T follicular helper cell (primary cell): ENCODE measurements around the gene EEA1.
"Not testable (repeated sequence)": the region's sequence is repeated elsewhere in the genome, so short reads cannot be mapped to it uniquely, and the experiment has no call there.

Experiments
- DNase-seq: peaks from one replicate; pipeline ENCODE4 v3.0.0-alpha.2; 2020; ENCODE audit warnings: low read depth

The EEA1 gene

DNA sequence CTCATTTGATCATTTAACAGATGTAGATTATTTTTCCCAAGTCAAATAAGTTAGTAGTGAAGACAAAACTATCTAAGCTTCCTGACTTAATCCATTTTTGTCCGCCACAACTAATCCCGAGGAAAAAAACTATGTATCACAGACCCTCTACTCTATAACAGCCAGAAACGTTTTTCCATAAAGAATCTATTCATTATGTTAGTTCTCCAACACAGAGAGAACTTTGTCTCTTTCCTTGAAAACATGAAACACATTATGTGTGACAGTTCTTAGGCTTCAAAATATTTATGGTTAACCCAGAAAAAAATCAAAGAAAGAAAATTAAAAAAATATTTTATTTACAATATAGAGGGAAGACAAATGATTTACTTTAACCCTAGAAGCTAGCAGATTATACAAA lies 126.2 kb downstream of the EEA1 start:
- no peak for DNase-seq

DNA sequence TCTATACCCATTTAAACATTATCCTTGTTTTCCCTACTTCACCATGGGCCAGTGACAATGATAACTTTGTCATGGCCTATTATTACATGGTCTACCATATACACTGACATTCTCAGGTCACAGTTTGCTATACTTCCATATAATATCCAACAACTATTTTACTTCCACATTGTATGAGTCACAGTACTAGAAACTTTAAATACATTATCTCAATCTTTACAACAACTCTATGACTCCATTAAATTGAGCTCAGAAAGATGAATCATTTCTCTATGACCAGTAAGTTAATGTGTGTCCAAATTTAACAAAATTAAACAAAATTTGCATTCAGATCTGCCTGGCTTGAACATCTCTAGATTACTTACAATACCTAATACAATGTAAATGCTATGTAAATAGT lies 132.4 kb downstream of the EEA1 start:
- DNase-seq = no peak

DNA sequence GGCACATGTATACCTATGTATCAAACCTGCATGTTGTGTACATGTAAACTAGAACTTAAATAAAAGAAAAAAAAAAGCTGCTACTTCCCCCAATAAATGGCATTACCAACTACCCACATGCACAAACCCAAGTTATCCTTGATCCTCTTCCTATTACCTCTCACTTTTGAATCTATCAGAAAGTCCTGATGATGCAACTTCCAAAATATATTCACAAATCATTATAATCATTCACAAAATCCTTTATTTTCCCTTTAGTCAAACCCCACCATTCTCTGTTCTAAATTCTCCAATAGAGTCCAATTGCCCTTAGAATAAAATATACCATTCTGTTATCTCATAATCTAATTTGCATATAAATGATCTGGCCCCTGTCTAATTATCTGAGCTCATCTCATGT lies 134.3 kb downstream of the EEA1 start:
- DNase-seq = no peak

DNA sequence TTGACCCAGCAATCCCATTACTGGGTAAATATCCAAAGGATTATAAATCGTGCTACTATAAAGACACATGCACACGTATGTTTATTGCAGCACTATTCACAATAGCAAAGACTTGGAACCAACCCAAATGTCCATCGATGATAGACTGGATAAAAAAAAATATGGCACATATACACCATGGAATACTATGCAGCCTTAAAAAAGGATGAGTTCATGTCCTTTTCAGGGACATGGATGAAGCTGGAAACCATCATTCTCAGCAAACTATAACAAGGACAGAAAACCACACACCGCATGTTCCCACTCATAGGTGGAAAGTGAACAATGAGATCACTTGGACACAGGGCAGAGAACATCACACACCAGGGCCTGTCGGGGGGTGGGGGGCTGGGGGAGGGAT lies 134.7 kb downstream of the EEA1 start:
- DNase-seq = not testable (repeated sequence)

DNA sequence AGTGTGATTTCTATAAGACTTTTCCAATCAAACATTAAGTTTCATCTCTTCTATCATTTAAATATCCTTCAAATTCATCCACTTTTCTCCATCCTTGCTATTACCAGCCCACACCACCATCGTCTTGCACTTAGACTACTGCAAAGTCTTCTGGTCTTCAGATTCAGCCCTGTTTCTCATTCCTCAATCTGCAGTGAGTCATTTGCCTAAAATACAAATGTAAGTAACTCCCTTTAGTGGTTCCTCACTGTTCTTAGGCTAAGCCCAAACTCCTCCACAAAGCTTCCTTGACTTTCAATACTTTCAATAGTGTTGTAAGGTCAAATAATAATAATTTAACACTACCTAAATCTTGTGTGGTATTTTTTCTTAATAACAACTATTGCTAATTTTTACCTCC lies 143.1 kb downstream of the EEA1 start:
- no peak for DNase-seq

DNA sequence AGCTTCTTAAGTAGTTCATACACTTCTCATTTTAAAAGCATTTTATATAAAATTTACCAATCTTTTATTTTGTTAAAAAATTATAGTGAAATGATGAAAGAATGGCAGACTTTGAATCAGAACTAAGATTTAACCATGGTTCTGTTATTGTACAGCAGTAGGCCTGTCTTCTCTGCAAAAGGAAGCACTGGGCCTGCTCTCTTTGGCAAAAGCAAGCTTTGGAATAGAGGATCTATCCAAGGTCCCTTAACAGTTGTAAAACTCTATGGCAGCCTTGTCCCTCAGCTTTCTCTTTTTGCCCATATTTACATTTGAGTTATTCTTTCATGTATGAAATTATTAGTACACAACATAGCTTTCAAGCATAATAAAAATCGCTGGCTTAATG lies 143.5 kb downstream of the EEA1 start:
- no peak for DNase-seq

DNA sequence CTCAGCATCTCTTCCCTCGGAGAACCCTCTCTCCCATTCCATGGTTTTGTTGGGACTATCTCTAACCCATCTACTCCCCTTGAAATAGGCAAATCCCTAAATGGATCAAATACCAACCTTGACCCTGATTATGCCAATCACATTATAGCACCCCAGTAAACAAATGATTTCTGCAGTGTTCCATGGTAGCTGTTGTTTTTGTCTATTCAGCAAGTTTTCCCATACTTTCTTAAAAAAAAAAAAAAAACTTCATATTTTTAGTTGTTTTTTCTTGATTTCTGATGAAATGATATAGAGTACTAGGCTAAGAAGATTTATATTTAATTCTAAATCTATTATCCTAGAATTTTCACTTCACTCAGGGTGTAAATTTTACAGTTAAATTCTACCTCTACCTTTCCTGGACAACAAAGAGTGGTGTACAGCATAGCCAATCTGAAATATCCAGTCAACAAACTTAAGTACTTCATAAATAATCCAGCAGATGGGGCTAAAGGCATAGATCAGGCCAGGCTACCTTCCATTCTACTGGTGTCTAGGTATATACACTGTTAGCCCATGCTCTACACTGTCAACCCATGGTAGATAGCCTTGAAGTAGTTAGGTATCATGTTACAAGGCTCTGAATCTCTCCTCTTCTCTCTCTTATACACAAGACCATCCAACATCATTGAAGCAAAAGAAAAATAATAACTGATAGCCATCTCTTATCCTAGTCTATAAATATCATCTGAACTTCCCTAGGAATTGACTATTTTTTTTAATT lies 144.1 kb downstream of the EEA1 start:
- DNase-seq = peak; percentile 5

DNA sequence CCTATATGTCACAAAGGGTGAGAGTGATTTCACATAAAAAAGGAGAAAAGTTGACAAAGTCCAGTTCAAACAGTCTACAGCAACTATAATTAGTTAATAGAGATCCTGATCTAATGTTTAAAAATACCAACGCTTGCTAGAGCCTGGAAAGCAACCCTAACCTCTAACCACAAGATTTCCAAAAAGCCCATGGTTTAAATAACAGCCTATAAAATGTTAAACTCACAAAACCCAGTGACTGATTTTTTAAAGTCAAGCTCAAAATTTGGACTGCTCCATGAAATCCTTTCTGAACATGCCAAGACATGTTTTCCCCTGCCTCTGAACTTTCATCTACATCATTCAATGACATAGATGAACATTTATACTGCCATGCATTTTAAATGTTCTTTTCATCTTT lies 144.7 kb downstream of the EEA1 start:
- DNase-seq = no peak

DNA sequence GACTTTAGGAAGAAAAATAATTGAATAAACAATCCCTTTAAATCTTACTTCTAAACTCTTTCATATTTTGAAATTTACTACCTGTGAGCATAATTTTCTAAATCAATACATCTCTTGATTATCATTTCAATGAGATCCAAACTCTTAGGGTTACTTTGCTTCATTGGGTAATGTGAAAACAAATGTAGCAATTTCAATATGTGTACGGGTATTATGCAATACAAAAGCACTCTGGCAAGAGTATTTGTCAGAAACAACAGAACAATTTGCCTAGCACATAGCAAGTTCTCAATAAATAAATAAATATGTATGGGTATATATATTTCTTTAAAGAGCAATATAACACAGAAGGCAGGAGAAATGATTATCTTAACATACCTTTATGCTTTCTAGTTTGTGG lies 149.2 kb downstream of the EEA1 start:
- DNase-seq = no peak

DNA sequence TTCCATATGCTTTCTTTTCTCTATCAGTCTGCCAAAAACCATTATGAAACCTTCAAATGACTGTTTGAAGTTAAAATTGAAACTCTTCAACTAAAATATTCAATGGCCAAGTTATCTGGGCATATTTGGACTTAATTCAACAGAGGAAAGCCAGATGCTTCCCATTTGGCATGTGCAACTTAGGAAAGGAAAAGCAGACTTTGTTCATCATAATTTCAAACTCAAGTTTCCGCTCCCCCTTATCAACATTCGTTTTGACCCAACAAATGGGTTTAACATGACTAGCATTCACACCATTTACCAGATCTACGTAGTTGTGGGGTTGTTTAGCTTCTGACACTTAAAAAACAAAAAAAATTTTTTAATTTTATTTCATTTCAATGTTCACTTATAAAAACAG lies 150.6 kb downstream of the EEA1 start:
- DNase-seq = no peak

DNA sequence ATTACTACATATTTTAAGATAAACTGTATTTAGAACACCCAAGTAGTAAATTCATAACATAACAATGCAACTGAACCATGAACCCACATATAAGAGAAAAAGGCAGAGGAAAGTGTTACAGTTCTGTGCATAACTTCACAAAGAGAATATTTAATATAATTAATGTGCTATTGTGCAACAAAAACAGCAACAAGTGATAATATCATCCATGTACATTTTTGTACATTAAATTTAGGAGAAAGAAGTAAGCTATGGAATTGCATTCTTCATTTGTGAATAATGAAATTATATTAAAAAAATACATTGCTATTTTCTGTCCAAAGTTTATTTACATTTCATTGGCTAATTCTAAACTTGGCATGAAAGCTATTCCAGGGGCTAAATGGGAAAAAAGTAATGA lies 153.7 kb downstream of the EEA1 start:
- no peak for DNase-seq

DNA sequence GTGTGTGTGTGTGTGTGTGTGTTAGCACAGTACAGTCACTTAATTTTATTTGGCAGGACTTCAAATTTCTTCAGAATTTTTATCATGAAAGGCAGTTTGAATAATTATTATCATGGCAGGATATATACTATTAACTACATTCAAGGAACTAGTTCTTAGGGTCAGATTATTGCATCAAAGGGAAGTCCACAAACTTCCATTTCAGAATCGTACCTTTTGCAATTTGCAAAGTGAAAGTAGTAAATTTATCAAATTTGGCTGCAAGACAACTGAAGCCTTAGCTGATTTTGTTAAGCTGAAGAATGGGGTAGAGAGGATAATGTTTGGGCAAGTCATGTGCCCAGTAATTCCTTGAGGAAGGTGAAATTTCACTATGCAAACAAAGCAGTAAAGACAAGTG lies 158.1 kb downstream of the EEA1 start:
- no peak for DNase-seq

DNA sequence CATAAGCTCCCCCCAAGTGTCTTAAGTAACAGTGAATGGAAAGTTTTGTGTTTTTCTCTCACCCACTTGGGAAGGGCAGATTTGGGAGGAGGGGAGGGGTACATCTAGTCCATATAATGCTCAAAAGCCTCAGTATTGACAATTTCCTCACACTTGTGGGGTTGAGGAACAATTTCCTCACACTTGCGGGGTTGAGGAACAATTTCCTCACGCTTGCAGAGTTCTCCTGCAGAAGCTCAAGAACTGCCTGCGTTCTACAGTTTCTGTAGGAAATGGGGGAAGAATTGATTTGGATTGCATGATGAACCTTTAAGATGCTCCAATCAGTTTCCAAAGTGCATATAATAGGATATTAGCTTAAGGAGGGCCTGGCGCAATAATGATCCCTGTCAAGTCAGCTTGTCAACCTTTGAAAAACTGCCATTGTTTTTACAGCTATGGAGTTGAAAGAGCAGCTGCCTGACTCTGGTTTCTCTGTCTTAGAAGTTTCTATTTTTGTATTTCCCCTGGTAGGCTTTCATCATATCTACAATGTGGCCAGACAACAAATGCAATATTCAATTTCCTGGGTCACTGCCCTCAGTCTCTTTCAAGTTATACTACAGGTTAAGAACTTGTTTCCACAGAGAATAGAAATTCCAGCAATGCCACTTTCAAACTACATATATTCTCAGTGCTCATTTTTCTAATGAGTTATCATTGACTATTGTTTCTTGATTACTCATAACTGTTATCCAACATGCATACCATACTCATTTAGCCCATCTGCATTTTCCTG lies 159.8 kb downstream of the EEA1 start:
- no peak for DNase-seq

DNA sequence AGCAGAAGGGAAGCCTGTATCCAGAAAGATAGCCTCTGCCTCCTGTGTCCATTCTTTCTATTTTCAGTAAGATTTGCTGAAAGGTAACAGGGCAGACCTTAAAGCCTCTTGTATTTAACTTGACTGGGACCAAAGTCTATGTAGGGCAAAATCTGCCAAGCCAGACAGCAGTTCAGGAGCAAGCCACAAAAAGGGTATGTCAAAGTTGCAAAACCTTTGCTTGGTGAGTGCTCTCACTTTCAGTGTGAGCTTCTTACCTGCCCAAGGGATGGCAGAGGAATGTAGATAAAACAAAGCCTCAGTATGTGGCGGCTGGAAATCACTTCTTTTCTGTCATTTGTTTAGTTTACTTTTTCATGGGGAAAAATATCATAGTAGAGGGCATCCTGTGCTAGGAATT lies 163.2 kb downstream of the EEA1 start:
- no peak for DNase-seq

DNA sequence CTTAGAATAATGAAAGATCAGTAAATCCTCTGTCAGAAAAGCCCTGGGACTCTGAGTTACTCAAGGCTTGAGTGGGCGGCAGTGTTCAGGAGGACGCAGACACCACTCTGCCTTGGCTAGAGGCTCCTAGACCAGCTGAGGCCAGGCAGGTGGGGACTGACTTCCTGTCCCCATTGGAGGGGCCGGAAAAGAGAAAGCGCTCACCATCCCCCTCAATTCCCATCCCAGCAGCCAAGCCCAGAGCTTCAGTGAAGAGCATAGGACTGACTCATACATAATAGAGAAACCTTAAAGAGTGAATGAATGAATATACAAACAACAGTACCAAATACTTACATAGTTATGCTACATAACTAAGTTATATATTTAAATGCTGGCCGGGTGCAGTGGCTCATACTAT lies 164.3 kb downstream of the EEA1 start:
- DNase-seq = no peak

DNA sequence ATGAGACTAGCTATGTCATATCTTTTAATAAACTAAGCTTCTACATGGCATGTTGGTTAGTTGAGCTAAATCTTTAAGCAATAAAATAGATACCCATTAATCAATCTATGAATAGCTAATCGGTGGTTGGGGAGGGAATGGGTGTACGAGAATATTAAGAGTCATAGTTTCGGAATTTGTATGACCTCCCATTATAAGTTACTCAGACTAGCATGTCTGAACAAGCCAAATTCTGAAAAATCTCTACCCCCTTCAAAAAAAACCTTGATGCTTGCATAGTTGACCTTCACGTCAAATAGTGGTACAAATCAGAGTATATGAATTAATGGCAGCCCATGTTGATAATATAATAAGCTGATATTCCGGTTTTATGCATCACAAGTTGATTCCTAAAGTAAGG lies 166.3 kb downstream of the EEA1 start:
- no peak for DNase-seq

DNA sequence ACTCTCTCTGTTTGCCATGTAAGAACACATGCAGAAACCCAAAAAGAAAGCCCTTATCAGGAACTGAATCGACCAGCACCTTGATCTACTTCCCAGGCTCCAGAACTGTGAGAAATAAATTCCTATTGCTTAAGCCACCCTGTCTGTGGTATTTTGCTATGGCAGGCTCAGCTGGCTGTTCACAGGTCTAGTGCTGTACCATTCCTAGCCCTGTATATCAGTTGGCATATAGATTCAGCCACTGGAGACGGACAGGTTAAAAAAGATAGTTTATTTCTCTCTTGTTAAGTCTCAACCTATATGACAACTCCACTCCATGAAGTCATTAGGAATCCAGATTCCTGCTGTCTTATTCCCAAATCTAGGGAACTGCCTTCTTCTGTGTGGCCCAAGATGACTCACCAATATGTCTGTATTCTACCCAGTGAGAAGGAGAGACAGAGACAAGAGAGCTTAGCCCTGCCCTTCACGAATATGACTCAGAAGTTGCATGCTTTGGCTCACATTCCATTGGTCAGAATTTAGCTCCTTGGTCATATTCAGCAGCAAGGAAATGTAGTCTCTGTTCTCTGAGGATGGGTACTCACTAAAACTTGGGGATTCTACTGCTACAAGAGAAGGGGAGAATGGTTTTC lies 169.3 kb downstream of the EEA1 start:
- no peak for DNase-seq

DNA sequence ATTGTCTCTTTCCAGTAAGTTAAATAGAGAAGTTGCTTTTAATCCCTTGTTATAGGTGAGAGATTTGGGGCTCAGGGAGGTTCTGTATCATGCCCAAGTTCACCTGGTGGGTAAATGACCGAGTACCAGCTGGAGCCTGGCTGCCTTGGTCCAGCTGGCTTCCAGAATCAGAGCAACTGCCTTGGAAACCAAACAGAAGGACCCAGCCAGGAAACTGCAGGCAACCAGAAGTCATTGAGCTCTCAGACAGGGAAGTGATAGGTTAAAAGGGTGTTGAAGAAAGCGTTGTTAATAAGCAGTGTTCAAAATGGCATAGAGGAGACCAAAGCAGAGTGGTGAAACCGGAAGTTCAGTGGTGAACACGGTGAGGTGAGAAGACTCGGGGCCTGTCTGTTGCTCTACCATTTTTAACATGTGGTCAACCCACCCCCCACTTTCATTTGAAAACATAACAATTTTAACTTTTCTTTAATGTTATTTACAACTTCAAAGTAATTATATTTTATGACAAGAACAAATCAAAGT lies 171.4 kb downstream of the EEA1 start:
- DNase-seq = no peak

DNA sequence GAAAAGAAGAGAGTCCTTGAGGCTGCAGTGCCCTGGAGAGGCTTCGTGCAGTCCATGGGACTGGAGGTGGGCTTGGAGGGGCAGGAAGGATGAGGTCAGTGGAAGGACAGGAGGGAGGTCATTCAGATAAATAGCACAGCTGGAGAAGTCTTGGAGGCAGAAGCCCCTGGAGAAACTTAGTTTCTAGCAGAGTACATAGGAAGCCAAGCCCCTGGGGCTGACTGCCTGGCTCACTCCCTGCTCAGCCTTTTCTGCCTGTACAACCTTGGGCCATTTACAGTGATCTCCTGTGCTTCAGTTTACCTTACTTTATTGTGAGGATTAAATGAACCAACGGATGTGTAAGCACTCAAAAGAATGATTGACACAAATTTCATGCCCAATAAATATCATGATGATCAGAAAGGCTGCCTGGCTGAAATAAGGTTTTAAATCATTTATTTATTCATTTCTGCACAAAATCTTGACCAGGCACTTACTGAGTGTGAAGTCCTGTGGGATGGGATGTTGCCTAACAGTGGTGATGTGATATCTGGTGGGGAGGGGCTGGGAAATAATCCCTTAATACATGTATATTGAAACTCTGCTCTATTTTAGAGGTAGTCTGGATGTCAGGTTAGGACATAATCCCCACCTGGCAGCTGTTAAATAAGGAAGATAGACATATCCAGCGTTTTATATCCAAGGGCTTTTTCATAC lies 172.0 kb downstream of the EEA1 start:
- DNase-seq = no peak

DNA sequence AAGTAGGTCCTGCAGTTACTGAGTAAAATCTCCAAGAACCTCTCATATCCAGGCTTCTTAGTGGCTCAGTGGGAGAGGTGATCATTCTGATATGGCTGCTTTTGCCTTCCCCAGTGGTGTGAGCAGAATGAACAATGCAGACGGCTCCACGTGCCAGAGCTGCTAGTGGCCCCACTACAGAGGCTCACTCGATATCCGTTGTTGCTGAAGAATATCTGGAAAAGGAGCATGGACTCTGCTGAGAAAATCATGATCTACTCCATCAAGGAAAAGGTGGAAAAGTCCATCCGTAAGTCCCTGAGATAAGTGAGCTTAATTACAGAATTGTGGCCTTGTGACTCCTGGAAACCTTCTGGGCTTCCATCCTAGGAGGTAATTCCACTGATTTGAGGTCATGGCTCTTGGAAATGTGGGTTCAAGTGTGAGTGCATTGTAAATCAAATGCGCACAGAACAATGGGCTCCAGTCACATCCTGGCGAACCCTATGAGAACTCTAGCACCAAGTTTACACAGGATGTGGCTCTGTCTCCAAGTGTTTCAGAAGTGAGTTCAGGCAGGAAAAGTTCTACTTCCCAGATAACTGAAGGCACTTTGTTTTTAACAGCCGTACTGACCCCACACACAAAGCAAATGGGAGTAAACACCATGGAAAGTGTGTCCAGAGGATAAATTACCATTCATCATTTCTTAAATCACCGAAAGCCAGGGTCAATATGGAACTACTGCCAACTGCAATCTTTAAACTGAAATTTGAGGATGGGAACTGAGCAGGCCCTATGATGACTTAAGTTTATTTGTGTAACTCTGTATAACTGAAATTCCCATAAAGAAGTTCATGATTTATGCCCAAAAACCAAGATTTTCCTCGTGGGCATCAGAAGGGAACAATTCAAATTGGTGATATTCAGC lies 174.9 kb downstream of the EEA1 start:
- no peak for DNase-seq

DNA sequence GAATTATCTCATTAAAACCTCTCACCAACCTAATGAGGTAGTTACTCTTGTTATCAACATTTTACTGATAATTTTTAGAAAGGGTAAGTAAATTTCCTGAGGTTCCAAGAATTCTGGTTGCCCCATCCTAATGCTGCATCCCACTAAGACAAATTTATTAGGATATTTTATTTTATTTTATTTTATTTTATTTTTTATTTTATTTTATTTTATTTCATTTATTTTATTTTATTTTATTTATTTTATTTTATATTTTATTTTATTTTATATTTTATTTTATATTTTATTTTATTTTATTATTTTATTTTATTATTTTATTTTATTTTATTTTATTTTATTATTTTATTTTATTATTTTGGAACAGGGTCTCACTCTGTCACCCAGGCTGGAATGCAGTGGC lies 179.4 kb downstream of the EEA1 start:
- not testable (repeated sequence) for DNase-seq
